ENCODE measurements around the gene MEIS3.
A peak's percentile ranks its signal among the peaks of the same experiment; 100 is the strongest.
"Not testable (repeated sequence)": the region's sequence is repeated elsewhere in the genome, so short reads cannot be mapped to it uniquely, and the experiment has no call there.

MEIS3 gene

DNA sequence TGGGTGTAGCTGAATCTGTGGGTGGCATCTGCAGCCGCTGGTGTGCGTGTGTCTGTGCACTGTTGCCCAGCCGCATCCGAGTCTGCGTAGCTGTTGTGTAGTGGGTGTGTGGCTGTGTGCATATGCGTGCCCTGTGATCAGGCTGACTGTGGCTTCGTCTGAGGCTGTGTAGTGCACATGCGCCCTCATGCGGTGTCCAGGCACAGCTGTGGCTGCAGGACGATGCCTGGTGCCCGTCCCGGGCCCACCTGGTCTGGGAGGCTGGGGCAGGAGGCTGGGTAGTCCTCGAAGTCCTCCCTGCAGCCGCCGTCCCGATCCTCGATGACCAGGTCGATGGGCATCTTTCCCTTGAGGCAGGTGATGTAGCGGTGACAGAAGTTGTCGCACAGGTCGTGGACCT lies 4.9 kb downstream of the MEIS3 start:
- DNase-seq, result no peak

GRCh38 chr19:47413941-47414340 lies 5.4 kb downstream of the MEIS3 start:
- no peak for DNase-seq

- not testable (repeated sequence) for DNase-seq
These were observed 7.6 kb downstream of the MEIS3 start for GRCh38 chr19:47411696-47412095.

DNA sequence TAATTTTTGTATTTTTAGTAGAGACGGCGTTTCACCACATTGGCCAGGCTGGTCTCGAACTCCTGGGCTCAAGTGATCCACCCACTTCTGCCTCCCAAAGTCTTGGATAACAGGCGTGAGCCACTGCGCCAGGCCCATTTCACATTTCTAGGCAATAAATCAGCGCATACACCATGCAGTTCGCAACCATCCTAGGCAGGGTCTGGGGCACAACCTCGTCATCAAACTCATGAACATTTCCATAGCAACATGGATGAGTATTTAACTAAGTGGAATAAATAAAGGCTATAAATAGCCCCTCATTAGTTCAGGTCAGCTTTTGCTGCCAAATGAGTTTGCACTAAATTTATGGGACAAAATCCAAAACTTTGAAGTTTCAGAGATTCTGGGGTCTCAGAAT lies 8.2 kb downstream of the MEIS3 start:
- no peak for DNase-seq

- DNase-seq, result no peak
These were observed 11.0 kb downstream of the MEIS3 start for GRCh38 chr19:47408156-47408938.

GRCh38 chr19:47407417-47407774 lies 11.9 kb downstream of the MEIS3 start:
- DNase-seq, result no peak

GRCh38 chr19:47406711-47407416 lies 12.5 kb downstream of the MEIS3 start:
- no peak for DNase-seq

- no peak for DNase-seq
These were observed 13.4 kb downstream of the MEIS3 start for GRCh38 chr19:47405854-47406417.

GRCh38 chr19:47405197-47405550 lies 14.2 kb downstream of the MEIS3 start:
- DNase-seq, result no peak

- DNase-seq, result no peak
These were observed 14.8 kb downstream of the MEIS3 start for GRCh38 chr19:47404334-47405196.

DNA sequence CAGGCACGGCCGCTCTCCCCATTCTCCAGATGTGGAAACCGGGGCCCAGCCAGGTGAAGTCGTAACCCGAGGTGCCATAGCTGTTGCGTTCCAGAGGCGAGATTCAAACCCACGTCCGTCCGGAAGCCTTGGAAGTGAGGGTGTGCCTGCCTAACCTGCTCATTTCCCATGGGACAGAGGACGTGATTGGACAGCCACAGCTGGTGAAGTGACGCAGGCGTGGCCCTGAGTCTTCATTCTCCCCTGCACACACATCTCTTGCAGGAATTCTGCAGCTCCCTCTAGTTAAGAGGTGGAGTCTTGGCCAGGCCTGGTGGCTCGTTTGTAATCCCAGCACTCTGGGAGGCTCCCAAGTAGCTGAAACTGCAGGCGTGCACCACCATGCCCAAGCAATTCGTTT lies 16.8 kb downstream of the MEIS3 start:
- DNase-seq, result no peak

GRCh38 chr19:47398707-47399597 lies 20.4 kb downstream of the MEIS3 start:
- DNase-seq, result no peak

DNA sequence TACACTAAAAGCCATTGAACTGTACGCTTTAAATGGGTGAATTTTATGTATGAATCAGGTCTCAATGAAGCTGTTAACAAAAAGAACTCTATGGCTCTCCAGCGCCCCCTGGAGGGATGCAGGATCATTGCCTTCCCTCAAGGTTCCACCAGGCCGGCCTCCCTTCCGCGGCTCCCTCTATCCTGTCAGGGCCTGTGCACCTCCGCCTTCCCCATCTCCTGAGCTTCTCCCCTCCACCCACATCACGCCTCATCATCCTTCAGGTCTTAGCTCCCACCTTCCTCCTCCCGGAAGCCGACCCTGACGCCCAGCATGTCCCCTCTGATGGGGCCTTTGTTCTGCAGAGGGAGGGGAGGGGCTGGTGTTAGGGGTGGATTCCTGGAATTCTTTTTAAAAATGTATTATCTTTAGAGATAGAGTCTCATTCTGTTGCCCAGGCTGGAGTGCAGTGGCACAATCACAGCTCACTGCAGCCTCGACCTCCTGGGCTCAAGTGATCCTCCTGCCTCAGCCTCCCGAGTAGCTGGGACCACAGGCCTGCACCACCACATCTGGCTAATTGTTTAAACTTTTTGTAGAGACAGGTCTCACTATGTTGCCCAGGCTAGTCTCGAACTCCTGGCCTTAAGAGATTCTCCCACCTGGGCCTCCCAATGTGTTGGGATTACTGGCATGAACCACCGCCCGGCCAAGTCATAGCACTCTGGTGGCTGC lies 27.7 kb downstream of the MEIS3 start:
- peak; percentile 61 to 81 for DNase-seq

DNA sequence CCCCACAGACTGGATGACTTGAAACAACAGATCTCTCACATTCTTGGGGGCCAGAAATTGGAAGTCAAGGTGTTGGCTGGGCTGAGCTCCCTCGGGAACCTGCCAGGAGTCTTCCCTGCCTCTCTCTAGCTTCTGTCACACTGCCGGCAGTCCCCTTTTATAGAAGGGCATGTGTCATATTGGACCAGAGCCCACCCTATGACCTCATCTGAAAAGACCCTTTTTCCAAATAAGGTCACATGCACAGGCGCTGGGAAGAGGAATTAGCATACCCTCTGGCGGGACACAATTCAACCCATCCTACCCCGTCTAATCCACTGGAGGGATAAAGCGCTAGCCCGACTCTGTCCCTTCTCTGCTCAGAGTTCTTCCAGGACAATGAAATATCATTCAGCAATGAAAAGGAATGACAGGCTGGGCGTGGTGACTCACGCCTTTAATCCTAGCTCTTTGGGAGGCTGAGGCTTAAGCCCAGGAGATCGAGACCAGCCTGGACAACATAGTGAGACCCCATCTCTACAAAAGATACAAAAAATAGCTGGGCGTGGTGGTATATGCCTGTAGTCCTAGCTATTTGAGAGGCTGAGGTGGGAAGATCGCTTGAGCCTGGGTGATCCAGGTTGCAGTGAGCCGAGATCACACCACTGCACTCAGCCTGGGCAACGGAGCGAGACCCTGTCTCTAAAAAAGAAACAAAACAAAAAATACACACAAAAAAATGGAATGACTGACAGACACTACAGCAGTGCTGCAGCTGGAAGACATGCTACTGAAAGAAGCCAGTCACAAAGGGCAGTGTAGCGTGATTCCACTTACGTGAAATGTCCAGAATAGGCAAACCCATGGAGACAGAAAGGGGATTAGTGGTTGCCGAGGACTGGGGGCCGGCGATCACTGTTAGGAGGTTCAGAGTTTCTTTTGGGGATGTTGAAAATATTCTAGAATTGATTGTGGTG lies 28.5 kb downstream of the MEIS3 start:
- no peak for DNase-seq

GRCh38 chr19:47389150-47389556 lies 30.2 kb downstream of the MEIS3 start:
- DNase-seq, result peak; percentile 94 to 95

DNA sequence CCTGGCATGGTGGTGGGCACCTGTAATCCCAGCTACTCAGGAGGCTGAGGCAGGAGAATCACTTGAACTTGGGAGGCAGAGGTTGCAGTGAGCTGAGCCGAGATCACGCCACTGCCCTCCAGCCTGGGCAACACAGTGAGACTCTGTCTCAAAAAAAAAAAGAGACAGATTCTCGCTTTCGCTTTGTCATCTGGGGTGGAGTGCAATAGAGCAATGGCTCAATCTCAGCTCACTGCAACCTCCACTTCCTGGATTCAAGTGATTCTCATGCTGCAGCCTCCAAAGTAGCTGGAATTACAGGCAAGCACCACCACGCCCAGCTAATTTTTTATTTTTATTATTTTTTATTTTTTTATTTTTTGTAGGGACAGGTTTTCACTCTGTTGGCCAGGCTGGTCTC lies 30.6 kb downstream of the MEIS3 start:
- peak; percentile 24 to 54 for DNase-seq

DNA sequence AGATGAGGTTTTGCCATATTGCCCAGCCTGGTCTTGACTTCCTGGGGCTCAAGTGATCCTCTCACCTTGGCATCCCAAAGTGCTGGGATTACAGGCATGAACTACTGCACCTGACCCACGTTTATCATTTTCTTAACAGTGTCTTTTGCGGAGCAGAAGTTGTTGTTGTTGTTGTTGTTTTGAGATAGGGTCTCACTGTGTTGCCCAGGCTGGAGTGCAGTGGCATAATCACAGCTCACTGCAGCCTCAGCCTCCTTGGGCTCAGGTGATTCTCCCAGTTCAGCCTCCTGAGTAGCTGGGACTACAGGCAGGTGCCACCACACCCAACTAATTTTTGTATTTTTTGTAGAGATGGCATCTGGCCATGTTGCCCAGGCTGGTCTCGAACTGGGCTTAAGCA lies 31.7 kb downstream of the MEIS3 start:
- not testable (repeated sequence) for DNase-seq

GRCh38 chr19:47386582-47386981 lies 32.7 kb downstream of the MEIS3 start:
- not testable (repeated sequence) for DNase-seq

DNA sequence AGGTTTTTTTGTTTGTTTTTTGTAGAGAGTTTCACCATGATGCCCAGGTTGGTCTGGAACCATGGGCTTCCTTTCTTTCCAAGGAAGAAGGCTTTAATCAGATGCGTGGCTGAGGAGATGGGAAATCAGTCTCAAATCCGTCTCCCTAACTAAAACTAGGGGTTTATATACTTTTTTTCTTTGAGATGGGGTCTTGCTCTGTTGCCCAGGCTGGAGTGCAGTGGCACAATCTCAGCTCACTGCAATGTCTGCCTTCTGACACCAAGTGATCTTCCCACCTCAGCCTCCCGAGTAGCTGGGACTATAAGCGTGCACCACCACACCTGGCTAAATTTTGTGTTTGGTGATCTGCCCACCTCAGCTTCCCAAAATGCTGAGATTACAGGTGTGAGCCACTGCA lies 34.8 kb downstream of the MEIS3 start:
- not testable (repeated sequence) for DNase-seq

- not testable (repeated sequence) for DNase-seq
These were observed 35.4 kb downstream of the MEIS3 start for GRCh38 chr19:47383890-47384289.

All from AML-193 (cell line).